GM12892 (cell line): ENCODE measurements around the gene JDP2.

ENCODE experiments used
- POLR2A ChIP-seq: IDR thresholded peaks from 2 replicates; pipeline ENCODE4 v1.6.1; 2011; ENCODE audit warnings: low read depth, low read length, control low read depth
- POLR2AphosphoS5 ChIP-seq: IDR thresholded peaks from 2 replicates; pipeline ENCODE4 v1.6.1; 2011; ENCODE audit warnings: low read depth, low read length, control low read depth
- TAF1 ChIP-seq: IDR thresholded peaks from 2 replicates; pipeline ENCODE4 v1.6.1; 2011; ENCODE audit warnings: low read depth, mild to moderate bottlenecking, control low read depth, low read length, borderline replicate concordance

- no peak for TF ChIP-seq POLR2A
- TF ChIP-seq POLR2AphosphoS5 = no peak
- TF ChIP-seq TAF1 = no peak
These were observed 645 bp downstream of the JDP2 start for GRCh38 chr14:75428230-75429104.
